Right cardiac atrium (tissue), 5 donors: Measurements from ENCODE around the gene SRGAP2C. TPM values are rescaled to one million over a fixed set of nuclear protein-coding genes. Genes with fewer than 3 reads are reported as not detected.
"Not testable (repeated sequence)": the region's sequence is repeated elsewhere in the genome, so short reads cannot be mapped to it uniquely, and the experiment has no call there.

Experiments used
- ATAC-seq, 2 donors: fragments of 200-7000 bp; cut with Tn5 transposase; one replicate each; pipeline versions ENCODE4 v1.8.0 to v1.9.1; 2020; ENCODE audit warnings: moderate library complexity in 2 of 2, mild to moderate bottlenecking in 1 of 2
- DNase-seq, 3 donors: peaks; one replicate each; pipeline ENCODE4 v3.0.0-alpha.2; 2020
- H3K27ac ChIP-seq: one replicate; pipeline ENCODE4 v1.5.1; 2013; ENCODE audit warnings: mild to moderate bottlenecking, low read length, control low read depth, moderate library complexity
- H3K27me3 ChIP-seq: one replicate; pipeline ENCODE4 v1.6.1; 2013; ENCODE audit not compliant: control insufficient read depth, insufficient read depth
- H3K4me1 ChIP-seq: one replicate; pipeline ENCODE4 v1.6.1; 2013; ENCODE audit warnings: low read length; ENCODE audit not compliant: control insufficient read depth, insufficient read depth
- H3K4me3 ChIP-seq: one replicate; pipeline ENCODE4 v1.5.1; 2013; ENCODE audit warnings: low read length, control low read depth
- H3K9me3 ChIP-seq: one replicate; pipeline ENCODE4 v1.6.1; 2013; ENCODE audit warnings: low read length; ENCODE audit not compliant: control insufficient read depth
- WGBS: extraction: QIAGEN DNeasy Blood & Tissue Kit; methylation state at CpG from one replicate; pipeline ENCODE4 v1.1.7; 2013; 5-methylcytosine and 5-hydroxymethylcytosine counted together
- intact Hi-C, 4 donors: fragments of 100-400 bp; cut with DNase I; formaldehyde crosslinking; loops; one replicate each; pipeline versions ENCODE4 v1.11.0 to v1.14.0; 2022 to 2023
- polyA plus RNA-seq: library from polyadenylated mRNA; stranded (reverse); fragments of 200-250 nt; gene quantifications from one replicate; pipeline ENCODE4 v1.2.3, GENCODE V29; 2013
- total RNA-seq, 4 donors: library from RNA; stranded (reverse); fragmentation: NEBNext Ultra II Directional; extraction: Animal tissue kit (Norgen Biotek cat#: 25700); gene quantifications; one replicate each; pipeline ENCODE4 v1.2.1, GENCODE V29; 2021
- donor health status: healthy with polysubstance abuse.
- donor health status: DM: no; HTN: yes; CAD: no.
- donor health status: DM: no; HTN: no; CAD: no.
- donor health status: DM: no; HTN: yes; CAD: no; lungs with severe emphysema.
- donor health status: DM: yes; HTN: yes; CAD: no.

SRGAP2C gene
- total and polyA plus RNA-seq, 5 donors = 6.2 to 28.8 (median 23.6) TPM

GRCh38 chr1:121263789-121264244 is 79.0 kb downstream of the SRGAP2C start:
- WGBS = no CpG with 5 or more reads among the region's 1 CpG
- H3K4me3 ChIP-seq, intact Hi-C loops, H3K9me3 ChIP-seq, H3K4me1 ChIP-seq, H3K27ac ChIP-seq, DNase-seq, H3K27me3 ChIP-seq: not testable (repeated sequence)
- ATAC-seq = peak in 1 of 2 donors; percentile 62

GRCh38 chr1:121267072-121267471 is 82.3 kb downstream of the SRGAP2C start:
- intact Hi-C loops, ATAC-seq, H3K27me3 ChIP-seq, H3K9me3 ChIP-seq, H3K27ac ChIP-seq, DNase-seq, H3K4me3 ChIP-seq, H3K4me1 ChIP-seq: not testable (repeated sequence)
- 81% methylated on average over 1 of the region's 4 CpGs for WGBS

DNA sequence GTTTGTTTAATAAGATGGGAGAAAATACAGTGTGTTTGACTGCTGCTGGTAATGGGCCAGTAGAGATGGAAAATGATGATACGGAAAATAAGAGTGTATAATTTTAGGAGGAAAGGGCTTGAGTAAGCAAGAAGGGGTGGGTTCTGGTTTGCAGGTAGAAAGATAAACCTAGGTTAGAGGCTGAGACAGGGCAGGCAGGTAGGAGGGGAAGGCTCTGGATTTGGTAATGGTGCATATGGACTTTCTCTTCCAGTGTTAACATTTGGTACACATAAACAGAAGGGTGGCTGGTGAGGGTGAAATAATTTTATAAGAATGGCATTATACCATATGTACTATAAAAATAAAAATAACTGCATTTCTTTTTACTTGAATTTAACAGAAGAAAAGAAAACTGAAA is 84.5 kb downstream of the SRGAP2C start:
- DNase-seq, H3K27me3 ChIP-seq, ATAC-seq, H3K27ac ChIP-seq, H3K9me3 ChIP-seq, intact Hi-C loops, H3K4me3 ChIP-seq, H3K4me1 ChIP-seq: not testable (repeated sequence)
- WGBS = no CpG with 5 or more reads among the region's 1 CpG

- H3K4me3 ChIP-seq, DNase-seq, intact Hi-C loops, H3K4me1 ChIP-seq, H3K9me3 ChIP-seq, H3K27ac ChIP-seq, H3K27me3 ChIP-seq: not testable (repeated sequence)
- peak; percentile 44 to 78 for ATAC-seq
- WGBS = no CpG with 5 or more reads among the region's 3 CpGs
These were observed 85.2 kb downstream of the SRGAP2C start for GRCh38 chr1:121269973-121270372.

DNA sequence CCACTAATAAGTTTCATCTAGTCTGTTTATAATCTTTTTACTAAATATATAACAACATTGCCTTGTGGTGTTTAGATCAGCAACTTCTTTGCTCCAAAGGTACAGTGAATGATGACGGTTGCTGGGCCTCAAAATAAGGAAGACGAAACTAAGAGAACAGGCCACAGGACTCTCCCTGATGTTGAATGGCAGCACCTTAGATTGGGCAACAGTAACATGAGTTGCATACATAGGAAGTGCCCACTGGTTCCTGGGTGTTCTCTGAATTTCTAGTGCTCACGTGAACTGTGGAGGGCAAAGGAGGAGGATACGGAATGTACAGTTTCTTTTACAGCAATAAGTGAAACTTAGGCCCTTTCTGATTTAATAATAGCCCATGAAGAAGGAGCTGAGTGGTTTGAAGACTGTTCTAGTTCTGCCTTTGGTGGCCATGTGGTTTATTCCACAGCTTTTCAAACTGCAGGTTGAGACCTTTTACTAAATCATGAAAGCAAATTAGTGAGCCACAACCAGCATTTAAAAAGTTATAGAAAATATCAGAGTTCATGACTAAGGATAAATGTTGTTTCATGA is 86.5 kb downstream of the SRGAP2C start:
- H3K27ac ChIP-seq, H3K27me3 ChIP-seq, DNase-seq, intact Hi-C loops, H3K4me3 ChIP-seq, H3K4me1 ChIP-seq, H3K9me3 ChIP-seq: not testable (repeated sequence)
- peak; percentile 58 to 72 for ATAC-seq
- 89% methylated on average over 2 of the region's 4 CpGs for WGBS

- DNase-seq, H3K4me3 ChIP-seq, H3K9me3 ChIP-seq, H3K27me3 ChIP-seq, H3K4me1 ChIP-seq, ATAC-seq, H3K27ac ChIP-seq, intact Hi-C loops: not testable (repeated sequence)
- 40% methylated on average over 2 of the region's 2 CpGs for WGBS
These were observed 90.7 kb downstream of the SRGAP2C start for GRCh38 chr1:121275435-121275834.

GRCh38 chr1:121278202-121278601 is 93.4 kb downstream of the SRGAP2C start:
- intact Hi-C loops, ATAC-seq, H3K9me3 ChIP-seq, H3K4me3 ChIP-seq, DNase-seq, H3K4me1 ChIP-seq, H3K27ac ChIP-seq, H3K27me3 ChIP-seq: not testable (repeated sequence)
- WGBS = 90% methylated on average over 1 of the region's 3 CpGs

DNA sequence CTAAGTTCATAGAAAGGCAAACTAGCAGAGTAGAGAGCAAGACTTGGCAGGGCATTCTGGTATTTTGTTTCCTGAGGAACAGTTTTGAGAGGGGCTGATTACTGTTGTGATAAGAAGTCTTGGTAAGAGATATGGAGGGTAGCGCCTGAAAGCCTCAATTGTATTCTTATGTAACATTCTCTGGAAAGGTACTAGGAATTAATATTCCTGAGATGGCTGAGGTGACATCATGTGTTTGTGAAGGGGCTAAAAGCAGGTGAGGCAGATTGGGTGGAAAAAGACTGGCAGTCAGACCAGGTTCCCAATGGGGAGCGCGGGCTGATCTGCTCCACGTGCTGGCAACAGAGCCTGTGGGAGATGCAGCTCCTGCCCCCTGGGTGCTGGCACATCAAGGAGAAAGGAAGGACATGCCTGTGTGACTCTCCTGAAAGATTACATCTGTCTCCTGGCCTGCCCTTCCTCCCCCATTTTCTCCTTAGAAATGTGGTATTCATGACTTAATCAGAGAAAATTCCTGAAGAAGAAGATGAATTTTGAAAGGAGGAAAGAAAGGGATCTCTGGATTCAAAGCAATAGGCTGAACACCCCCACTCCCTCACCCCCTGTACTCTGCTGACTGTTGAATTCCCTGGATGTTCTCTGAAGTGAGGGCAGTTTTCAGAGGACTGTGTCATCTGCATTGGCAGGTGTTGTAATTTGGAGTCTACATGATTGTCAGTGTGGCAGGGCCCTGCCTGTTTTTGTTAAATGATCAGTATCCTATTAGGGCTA is 94.2 kb downstream of the SRGAP2C start:
- H3K27me3 ChIP-seq, H3K9me3 ChIP-seq, H3K4me3 ChIP-seq, intact Hi-C loops, H3K27ac ChIP-seq, DNase-seq, H3K4me1 ChIP-seq: not testable (repeated sequence)
- 52% methylated on average over 3 of the region's 4 CpGs for WGBS
- ATAC-seq = peak; percentile 22 to 41

DNA sequence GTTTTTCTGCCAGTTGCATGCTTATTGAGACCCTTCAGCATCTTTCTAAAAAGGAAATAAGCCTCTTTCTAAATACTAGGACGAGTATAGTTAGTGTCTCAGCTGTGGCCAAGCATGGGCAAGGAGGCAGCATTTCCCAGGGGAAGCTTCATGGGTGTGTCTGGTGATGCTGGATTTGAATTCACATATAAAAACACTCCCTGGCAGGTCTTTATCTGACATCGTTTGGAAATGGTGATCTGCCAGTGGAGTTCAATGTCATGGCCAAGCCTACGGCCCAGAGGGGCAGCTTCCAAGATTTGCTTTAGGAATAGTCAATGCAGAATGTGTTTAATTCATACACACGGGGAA is 94.7 kb downstream of the SRGAP2C start:
- H3K27me3 ChIP-seq, intact Hi-C loops, DNase-seq, H3K4me1 ChIP-seq, H3K4me3 ChIP-seq, H3K9me3 ChIP-seq, H3K27ac ChIP-seq: not testable (repeated sequence)
- WGBS = 15% methylated on average over 1 of the region's 4 CpGs
- peak; percentile 36 to 55 for ATAC-seq

DNA sequence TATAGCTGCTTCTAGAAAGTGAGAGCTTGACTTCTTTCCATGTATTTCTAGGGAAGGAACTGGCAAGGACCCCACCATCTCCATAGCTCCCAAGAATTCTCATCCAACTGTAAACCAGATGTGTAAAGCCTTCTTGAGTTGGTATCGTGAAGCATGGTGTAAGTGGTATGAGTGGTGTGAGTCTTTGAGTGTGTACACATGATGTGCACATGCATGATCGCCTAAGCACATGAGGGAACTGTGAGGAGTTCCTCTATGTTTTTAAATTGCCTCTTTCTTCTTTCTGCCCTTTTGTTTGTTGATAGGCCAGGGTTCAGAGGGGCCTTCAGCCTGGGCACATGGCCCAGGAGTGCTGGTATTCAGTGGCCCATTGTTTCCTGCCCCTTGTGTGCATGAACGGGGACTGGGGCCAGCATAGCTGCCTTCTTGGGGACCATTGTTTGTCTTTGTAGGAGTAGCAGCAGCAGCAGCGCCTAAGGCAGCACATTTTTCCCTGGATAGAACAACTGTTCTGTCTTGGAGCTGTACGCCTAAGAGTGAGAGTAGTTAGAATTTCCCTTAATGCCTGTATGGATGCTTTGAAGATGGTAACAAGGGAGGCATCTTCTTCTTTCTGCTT is 96.0 kb downstream of the SRGAP2C start:
- H3K27ac ChIP-seq, H3K4me1 ChIP-seq, intact Hi-C loops, ATAC-seq, H3K27me3 ChIP-seq, H3K9me3 ChIP-seq, H3K4me3 ChIP-seq, DNase-seq: not testable (repeated sequence)
- WGBS = 71% methylated on average over 3 of the region's 5 CpGs

DNA sequence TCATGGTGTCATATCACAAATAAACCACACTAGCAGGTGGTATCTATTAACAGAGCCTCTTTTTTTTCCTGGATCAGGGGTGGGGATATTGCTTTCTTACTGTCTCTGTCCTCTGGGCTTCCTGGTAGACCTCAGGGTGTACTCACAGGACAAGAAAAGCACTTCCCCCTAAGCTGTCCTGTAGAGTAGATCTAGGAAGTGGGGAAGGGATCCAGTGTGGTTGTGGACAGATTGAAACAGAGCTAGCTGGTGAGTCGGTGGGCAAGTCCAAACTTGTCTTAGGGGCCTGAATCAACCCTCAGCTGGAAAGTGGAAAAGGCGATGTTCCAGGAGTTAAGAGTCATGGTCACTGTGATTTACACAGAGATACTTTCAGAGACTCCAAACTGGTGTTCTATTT is 96.7 kb downstream of the SRGAP2C start:
- DNase-seq, H3K27me3 ChIP-seq, H3K27ac ChIP-seq, H3K9me3 ChIP-seq, H3K4me1 ChIP-seq, intact Hi-C loops, H3K4me3 ChIP-seq: not testable (repeated sequence)
- peak in 1 of 2 donors; percentile 32 for ATAC-seq
- WGBS = no CpG with 5 or more reads among the region's 2 CpGs
